ENCODE data around the gene DEFB132. TPM values are rescaled to one million over a fixed set of nuclear protein-coding genes. Genes with fewer than 3 reads are reported as not detected.

The DEFB132 gene
- total and polyA plus RNA-seq, 2 experiments from 2014 or later, result not detected

DNA sequence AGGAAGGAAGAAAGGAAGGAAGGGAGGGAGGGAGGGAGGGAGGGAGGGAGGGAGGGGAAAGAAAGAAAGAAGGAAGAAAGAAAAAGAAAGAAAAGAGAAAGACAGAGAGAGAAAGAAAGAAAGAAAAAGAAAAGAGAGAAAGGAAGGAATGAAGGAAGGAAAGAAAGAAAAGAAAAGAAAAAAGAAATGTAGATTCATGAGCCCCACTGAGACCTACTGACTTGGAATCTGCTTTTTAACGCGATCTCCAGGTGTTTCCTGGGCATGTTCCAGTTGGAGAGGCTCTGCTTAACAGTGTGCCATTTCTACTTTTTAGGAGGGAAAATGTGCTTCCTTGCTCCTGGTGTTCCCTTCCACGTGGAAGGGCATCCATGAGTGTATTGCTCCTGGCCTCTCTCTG is 16.4 kb downstream of the DEFB132 start (continued):
- TF ChIP-seq, protein P1, sequence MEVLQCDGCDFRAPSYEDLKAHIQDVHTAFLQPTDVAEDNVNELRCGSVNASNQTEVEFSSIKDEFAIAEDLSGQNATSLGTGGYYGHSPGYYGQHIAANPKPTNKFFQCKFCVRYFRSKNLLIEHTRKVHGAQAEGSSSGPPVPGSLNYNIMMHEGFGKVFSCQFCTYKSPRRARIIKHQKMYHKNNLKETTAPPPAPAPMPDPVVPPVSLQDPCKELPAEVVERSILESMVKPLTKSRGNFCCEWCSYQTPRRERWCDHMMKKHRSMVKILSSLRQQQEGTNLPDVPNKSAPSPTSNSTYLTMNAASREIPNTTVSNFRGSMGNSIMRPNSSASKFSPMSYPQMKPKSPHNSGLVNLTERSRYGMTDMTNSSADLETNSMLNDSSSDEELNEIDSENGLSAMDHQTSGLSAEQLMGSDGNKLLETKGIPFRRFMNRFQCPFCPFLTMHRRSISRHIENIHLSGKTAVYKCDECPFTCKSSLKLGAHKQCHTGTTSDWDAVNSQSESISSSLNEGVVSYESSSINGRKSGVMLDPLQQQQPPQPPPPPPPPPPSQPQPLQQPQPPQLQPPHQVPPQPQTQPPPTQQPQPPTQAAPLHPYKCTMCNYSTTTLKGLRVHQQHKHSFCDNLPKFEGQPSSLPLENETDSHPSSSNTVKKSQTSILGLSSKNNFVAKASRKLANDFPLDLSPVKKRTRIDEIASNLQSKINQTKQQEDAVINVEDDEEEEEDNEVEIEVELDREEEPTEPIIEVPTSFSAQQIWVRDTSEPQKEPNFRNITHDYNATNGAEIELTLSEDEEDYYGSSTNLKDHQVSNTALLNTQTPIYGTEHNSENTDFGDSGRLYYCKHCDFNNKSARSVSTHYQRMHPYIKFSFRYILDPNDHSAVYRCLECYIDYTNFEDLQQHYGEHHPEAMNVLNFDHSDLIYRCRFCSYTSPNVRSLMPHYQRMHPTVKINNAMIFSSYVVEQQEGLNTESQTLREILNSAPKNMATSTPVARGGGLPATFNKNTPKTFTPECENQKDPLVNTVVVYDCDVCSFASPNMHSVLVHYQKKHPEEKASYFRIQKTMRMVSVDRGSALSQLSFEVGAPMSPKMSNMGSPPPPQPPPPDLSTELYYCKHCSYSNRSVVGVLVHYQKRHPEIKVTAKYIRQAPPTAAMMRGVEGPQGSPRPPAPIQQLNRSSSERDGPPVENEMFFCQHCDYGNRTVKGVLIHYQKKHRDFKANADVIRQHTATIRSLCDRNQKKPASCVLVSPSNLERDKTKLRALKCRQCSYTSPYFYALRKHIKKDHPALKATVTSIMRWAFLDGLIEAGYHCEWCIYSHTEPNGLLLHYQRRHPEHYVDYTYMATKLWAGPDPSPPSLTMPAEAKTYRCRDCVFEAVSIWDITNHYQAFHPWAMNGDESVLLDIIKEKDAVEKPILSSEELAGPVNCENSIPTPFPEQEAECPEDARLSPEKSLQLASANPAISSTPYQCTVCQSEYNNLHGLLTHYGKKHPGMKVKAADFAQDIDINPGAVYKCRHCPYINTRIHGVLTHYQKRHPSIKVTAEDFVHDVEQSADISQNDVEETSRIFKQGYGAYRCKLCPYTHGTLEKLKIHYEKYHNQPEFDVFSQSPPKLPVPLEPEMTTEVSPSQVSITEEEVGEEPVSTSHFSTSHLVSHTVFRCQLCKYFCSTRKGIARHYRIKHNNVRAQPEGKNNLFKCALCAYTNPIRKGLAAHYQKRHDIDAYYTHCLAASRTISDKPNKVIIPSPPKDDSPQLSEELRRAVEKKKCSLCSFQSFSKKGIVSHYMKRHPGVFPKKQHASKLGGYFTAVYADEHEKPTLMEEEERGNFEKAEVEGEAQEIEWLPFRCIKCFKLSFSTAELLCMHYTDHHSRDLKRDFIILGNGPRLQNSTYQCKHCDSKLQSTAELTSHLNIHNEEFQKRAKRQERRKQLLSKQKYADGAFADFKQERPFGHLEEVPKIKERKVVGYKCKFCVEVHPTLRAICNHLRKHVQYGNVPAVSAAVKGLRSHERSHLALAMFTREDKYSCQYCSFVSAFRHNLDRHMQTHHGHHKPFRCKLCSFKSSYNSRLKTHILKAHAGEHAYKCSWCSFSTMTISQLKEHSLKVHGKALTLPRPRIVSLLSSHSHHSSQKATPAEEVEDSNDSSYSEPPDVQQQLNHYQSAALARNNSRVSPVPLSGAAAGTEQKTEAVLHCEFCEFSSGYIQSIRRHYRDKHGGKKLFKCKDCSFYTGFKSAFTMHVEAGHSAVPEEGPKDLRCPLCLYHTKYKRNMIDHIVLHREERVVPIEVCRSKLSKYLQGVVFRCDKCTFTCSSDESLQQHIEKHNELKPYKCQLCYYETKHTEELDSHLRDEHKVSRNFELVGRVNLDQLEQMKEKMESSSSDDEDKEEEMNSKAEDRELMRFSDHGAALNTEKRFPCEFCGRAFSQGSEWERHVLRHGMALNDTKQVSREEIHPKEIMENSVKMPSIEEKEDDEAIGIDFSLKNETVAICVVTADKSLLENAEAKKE (CRISPR knock-in tag; IDR thresholded peaks at IDR 0.05), result no peak
- TF ChIP-seq, protein P2, sequence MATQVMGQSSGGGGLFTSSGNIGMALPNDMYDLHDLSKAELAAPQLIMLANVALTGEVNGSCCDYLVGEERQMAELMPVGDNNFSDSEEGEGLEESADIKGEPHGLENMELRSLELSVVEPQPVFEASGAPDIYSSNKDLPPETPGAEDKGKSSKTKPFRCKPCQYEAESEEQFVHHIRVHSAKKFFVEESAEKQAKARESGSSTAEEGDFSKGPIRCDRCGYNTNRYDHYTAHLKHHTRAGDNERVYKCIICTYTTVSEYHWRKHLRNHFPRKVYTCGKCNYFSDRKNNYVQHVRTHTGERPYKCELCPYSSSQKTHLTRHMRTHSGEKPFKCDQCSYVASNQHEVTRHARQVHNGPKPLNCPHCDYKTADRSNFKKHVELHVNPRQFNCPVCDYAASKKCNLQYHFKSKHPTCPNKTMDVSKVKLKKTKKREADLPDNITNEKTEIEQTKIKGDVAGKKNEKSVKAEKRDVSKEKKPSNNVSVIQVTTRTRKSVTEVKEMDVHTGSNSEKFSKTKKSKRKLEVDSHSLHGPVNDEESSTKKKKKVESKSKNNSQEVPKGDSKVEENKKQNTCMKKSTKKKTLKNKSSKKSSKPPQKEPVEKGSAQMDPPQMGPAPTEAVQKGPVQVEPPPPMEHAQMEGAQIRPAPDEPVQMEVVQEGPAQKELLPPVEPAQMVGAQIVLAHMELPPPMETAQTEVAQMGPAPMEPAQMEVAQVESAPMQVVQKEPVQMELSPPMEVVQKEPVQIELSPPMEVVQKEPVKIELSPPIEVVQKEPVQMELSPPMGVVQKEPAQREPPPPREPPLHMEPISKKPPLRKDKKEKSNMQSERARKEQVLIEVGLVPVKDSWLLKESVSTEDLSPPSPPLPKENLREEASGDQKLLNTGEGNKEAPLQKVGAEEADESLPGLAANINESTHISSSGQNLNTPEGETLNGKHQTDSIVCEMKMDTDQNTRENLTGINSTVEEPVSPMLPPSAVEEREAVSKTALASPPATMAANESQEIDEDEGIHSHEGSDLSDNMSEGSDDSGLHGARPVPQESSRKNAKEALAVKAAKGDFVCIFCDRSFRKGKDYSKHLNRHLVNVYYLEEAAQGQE (IDR thresholded peaks at IDR 0.05; ENCODE audit: unreplicated experiment), result no peak
- TF ChIP-seq POLR2AphosphoS5 (IDR thresholded peaks at IDR 0.05; ENCODE audit: low read depth), result no peak
- TF ChIP-seq JUNB (IDR thresholded peaks at IDR 0.05; ENCODE audit: unreplicated experiment), result no peak
- TF ChIP-seq, protein P3, sequence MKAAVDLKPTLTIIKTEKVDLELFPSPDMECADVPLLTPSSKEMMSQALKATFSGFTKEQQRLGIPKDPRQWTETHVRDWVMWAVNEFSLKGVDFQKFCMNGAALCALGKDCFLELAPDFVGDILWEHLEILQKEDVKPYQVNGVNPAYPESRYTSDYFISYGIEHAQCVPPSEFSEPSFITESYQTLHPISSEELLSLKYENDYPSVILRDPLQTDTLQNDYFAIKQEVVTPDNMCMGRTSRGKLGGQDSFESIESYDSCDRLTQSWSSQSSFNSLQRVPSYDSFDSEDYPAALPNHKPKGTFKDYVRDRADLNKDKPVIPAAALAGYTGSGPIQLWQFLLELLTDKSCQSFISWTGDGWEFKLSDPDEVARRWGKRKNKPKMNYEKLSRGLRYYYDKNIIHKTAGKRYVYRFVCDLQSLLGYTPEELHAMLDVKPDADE (IDR thresholded peaks at IDR 0.05), result no peak
- no peak for TF ChIP-seq STAT1 (IDR thresholded peaks at IDR 0.05; ENCODE audit: unreplicated experiment)
- TF ChIP-seq NANOG (IDR thresholded peaks at IDR 0.05; ENCODE audit: borderline replicate concordance), result no peak
- TF ChIP-seq ZNF331 (CRISPR knock-in tag; IDR thresholded peaks at IDR 0.05; ENCODE audit: low read depth), result no peak

Measured in GM23338 (cell line).